Astrocyte (in vitro differentiated cells and primary cell): Measurements from ENCODE around the gene FMN2. TPM values are rescaled to one million over a fixed set of nuclear protein-coding genes. Genes with fewer than 3 reads are reported as not detected.
A peak's percentile ranks its signal among the peaks of the same experiment; 100 is the strongest.

Source experiments
- DNase-seq: peaks from one replicate; pipeline ENCODE4 v3.0.0-alpha.2; 2010; ENCODE audit warnings: low read depth
- FAIRE-seq: peaks from 2 replicates; lab custom pipeline; 2011; peaks lifted over from hg19 to GRCh38; lab: Jason Lieb, UNC
- H2AFZ ChIP-seq: 2 replicates; pipeline ENCODE4 v1.6.0; 2012; ENCODE audit warnings: low read depth, low read length, inconsistent platforms
- H3K27ac ChIP-seq: 2 replicates; pipeline ENCODE4 v1.5.1; 2011; ENCODE audit warnings: low read depth, low read length, inconsistent platforms
- H3K27me3 ChIP-seq: 2 replicates; pipeline ENCODE4 v1.6.0; 2011; ENCODE audit warnings: low read length, inconsistent platforms; ENCODE audit not compliant: insufficient read depth
- H3K36me3 ChIP-seq: 2 replicates; pipeline ENCODE4 v1.5.1; 2011; ENCODE audit warnings: low read length, inconsistent platforms; ENCODE audit not compliant: insufficient read depth
- H3K4me1 ChIP-seq: 2 replicates; pipeline ENCODE4 v1.5.1; 2011; ENCODE audit warnings: low read length, inconsistent platforms; ENCODE audit not compliant: insufficient read depth
- H3K4me2 ChIP-seq: 2 replicates; pipeline ENCODE4 v1.6.0; 2012; ENCODE audit warnings: low read length, inconsistent platforms
- H3K4me3 ChIP-seq: 2 replicates; pipeline ENCODE4 v1.5.1; 2011; ENCODE audit warnings: low read depth, mild to moderate bottlenecking, low read length, inconsistent platforms; ENCODE audit not compliant: insufficient read depth
- H3K79me2 ChIP-seq: 2 replicates; pipeline ENCODE4 v1.6.0; 2012; ENCODE audit warnings: mild to moderate bottlenecking, low read length, inconsistent platforms; ENCODE audit not compliant: insufficient read depth
- H3K9ac ChIP-seq: 2 replicates; pipeline ENCODE4 v1.6.0; 2012; ENCODE audit warnings: mild to moderate bottlenecking, low read length, inconsistent platforms
- H3K9me3 ChIP-seq: 2 replicates; pipeline ENCODE4 v1.5.1; 2012; ENCODE audit warnings: low read depth, mild to moderate bottlenecking, low read length, inconsistent platforms; ENCODE audit not compliant: insufficient read depth
- H4K20me1 ChIP-seq: 2 replicates; pipeline ENCODE4 v1.6.0; 2012; ENCODE audit warnings: low read length, inconsistent platforms; ENCODE audit not compliant: insufficient read depth
- H3K27ac Mint-ChIP-seq: one replicate; pipeline ENCODE4 v1.8.0; 2021; ENCODE audit warnings: mild to moderate bottlenecking, mixed read lengths; ENCODE audit not compliant: unreplicated experiment
- H3K27me3 Mint-ChIP-seq: one replicate; pipeline ENCODE4 v1.8.0; 2021; ENCODE audit warnings: low read depth, mixed read lengths; ENCODE audit not compliant: unreplicated experiment
- H3K36me3 Mint-ChIP-seq: one replicate; pipeline ENCODE4 v1.8.0; 2021; ENCODE audit warnings: low read depth, mixed read lengths; ENCODE audit not compliant: unreplicated experiment
- H3K4me1 Mint-ChIP-seq: one replicate; pipeline ENCODE4 v1.8.0; 2021; ENCODE audit warnings: low read depth, mixed read lengths; ENCODE audit not compliant: unreplicated experiment
- H3K4me3 Mint-ChIP-seq: one replicate; pipeline ENCODE4 v1.8.0; 2021; ENCODE audit warnings: mild to moderate bottlenecking, moderate library complexity, mixed read lengths; ENCODE audit not compliant: unreplicated experiment
- H3K9me3 Mint-ChIP-seq: one replicate; pipeline ENCODE4 v1.8.0; 2021; ENCODE audit warnings: mild to moderate bottlenecking, mixed read lengths; ENCODE audit not compliant: unreplicated experiment
- CTCF ChIP-seq: IDR thresholded peaks from 2 replicates; pipeline ENCODE4 v1.5.1; 2011; ENCODE audit warnings: low read depth, mild to moderate bottlenecking, inconsistent platforms, low read length, moderate library complexity; ENCODE audit not compliant: insufficient read depth
- EZH2 ChIP-seq: IDR thresholded peaks from 2 replicates; pipeline ENCODE4 v1.6.1; 2012; ENCODE audit warnings: mild to moderate bottlenecking, low read length, inconsistent platforms; ENCODE audit not compliant: insufficient read depth
- total RNA-seq: library from RNA; stranded (reverse); gene quantifications from 2 replicates; pipeline ENCODE4 v1.2.1, GENCODE V29; 2021

FMN2 gene
- total RNA-seq, 1 donor from 2014 or later: 2.4 TPM

- Histone ChIP-seq H2AFZ (no peak overlapping the region), H4K20me1 (no peaks in the 10 kb centered on the region), H3K9ac (no peak overlapping the region), H3K4me2 (no peak overlapping the region), H3K4me1 (peaks cover 17% of the 10 kb centered on the region), H3K36me3 (no peaks in the 10 kb centered on the region), H3K9me3 (no peaks in the 10 kb centered on the region), H3K4me3 (no peak overlapping the region), H3K27ac (no peak overlapping the region), H3K27me3 (no peaks in the 10 kb centered on the region), H3K79me2 (no peaks in the 10 kb centered on the region)
- H3K9me3 Mint-ChIP-seq: no peaks in the 10 kb centered on the region
- DNase-seq: no peak
- no peak overlapping the region for H3K27ac Mint-ChIP-seq
- TF ChIP-seq EZH2 (no peak), CTCF (no peak)
- H3K4me3 Mint-ChIP-seq: no peak overlapping the region
- no peaks in the 10 kb centered on the region for H3K36me3 Mint-ChIP-seq
- peaks cover 24% of the 10 kb centered on the region for H3K4me1 Mint-ChIP-seq
- H3K27me3 Mint-ChIP-seq: no peaks in the 10 kb centered on the region
- FAIRE-seq: no peak
Measured at GRCh38 chr1:240402326-240402725, 310.6 kb downstream of the FMN2 start.

- peak; percentile 63 for FAIRE-seq
- Mint-ChIP-seq H3K36me3 (no peaks in the 10 kb centered on the region), H3K4me3 (no peak overlapping the region), H3K9me3 (no peaks in the 10 kb centered on the region), H3K27ac (no peak overlapping the region), H3K4me1 (peaks cover 16% of the 10 kb centered on the region), H3K27me3 (no peaks in the 10 kb centered on the region)
- TF ChIP-seq CTCF (no peak), EZH2 (no peak)
- DNase-seq: no peak
- no peak overlapping the region for H3K4me3 ChIP-seq
- no peaks in the 10 kb centered on the region for H4K20me1 ChIP-seq
- H3K9me3 ChIP-seq: no peaks in the 10 kb centered on the region
- no peak overlapping the region for H3K9ac ChIP-seq
- H3K27me3 ChIP-seq: no peaks in the 10 kb centered on the region
- H3K4me2 ChIP-seq: no peak overlapping the region
- H3K27ac ChIP-seq: no peak overlapping the region
- H3K79me2 ChIP-seq: no peaks in the 10 kb centered on the region
- peaks cover 8% of the 10 kb centered on the region for H3K4me1 ChIP-seq
- H2AFZ ChIP-seq: no peak overlapping the region
- H3K36me3 ChIP-seq: no peaks in the 10 kb centered on the region
Measured at GRCh38 chr1:240404286-240404685, 312.6 kb downstream of the FMN2 start.

GRCh38 chr1:240405751-240406150 lies 314.1 kb downstream of the FMN2 start:
- Mint-ChIP-seq H3K4me3 (no peak overlapping the region), H3K9me3 (no peaks in the 10 kb centered on the region), H3K27me3 (no peaks in the 10 kb centered on the region), H3K36me3 (no peaks in the 10 kb centered on the region), H3K27ac (no peak overlapping the region), H3K4me1 (peaks cover 6% of the 10 kb centered on the region)
- no peaks in the 10 kb centered on the region for H3K9me3 ChIP-seq
- H4K20me1 ChIP-seq: no peaks in the 10 kb centered on the region
- no peak overlapping the region for H3K27ac ChIP-seq
- H3K27me3 ChIP-seq: no peaks in the 10 kb centered on the region
- H3K36me3 ChIP-seq: no peaks in the 10 kb centered on the region
- no peak for DNase-seq
- no peak overlapping the region for H3K9ac ChIP-seq
- H3K4me2 ChIP-seq: no peak overlapping the region
- H3K4me1 ChIP-seq: no peaks in the 10 kb centered on the region
- H2AFZ ChIP-seq: no peak overlapping the region
- TF ChIP-seq EZH2 (no peak), CTCF (no peak)
- no peak overlapping the region for H3K4me3 ChIP-seq
- no peaks in the 10 kb centered on the region for H3K79me2 ChIP-seq
- FAIRE-seq: no peak
